Brain microvascular endothelial cell (primary cell): ENCODE results near the gene GGTLC1.

Experiments used
- DNase-seq: peaks from one replicate; pipeline ENCODE4 v3.0.0-alpha.2; 2020
- H3K27ac ChIP-seq: fragments of 250-450 bp; sonication (Bioruptor Pico); 2 replicates; pipeline ENCODE4 v1.5.1; 2020; ENCODE audit warnings: mild to moderate bottlenecking, moderate library complexity
- H3K27me3 ChIP-seq: fragments of 250-450 bp; sonication (Bioruptor Pico); replicated peaks from 2 replicates; pipeline ENCODE4 v1.5.1; 2020; ENCODE audit warnings: mild to moderate bottlenecking
- H3K36me3 ChIP-seq: fragments of 250-450 bp; sonication (Bioruptor Pico); replicated peaks from 2 replicates; pipeline ENCODE4 v1.5.1; 2020; ENCODE audit warnings: mild to moderate bottlenecking
- H3K4me3 ChIP-seq: 2 replicates; pipeline ENCODE4 v1.5.1; 2011; ENCODE audit warnings: low read depth, mild to moderate bottlenecking, control low read depth, low read length, moderate library complexity
- in situ Hi-C: cut with HindIII; loops from 2 replicates; pipeline ENCODE4 v1.10.0; 2017; ENCODE audit warnings: low sequenced_read_pairs, low pct_ligation_motif_present
- TF ChIP-seq, protein P1 (sequence below): IDR thresholded peaks from 2 replicates; pipeline ENCODE4 v1.5.1; 2011; ENCODE audit warnings: low read depth, mild to moderate bottlenecking, moderate library complexity, low read length, control low read depth, inconsistent platforms; ENCODE audit errors: missing control alignments

The GGTLC1 gene

GRCh38 chr20:24027229-24027628 lies 38.6 kb upstream of the GGTLC1 start:
- H3K27me3 ChIP-seq = no peaks in the 10 kb centered on the region
- no peaks in the 10 kb centered on the region for H3K36me3 ChIP-seq
- DNase-seq = peak; percentile 17
- H3K4me3 ChIP-seq = no peak overlapping the region
- in situ Hi-C loops = no loop called here
- H3K27ac ChIP-seq = no peak overlapping the region
- TF ChIP-seq, protein P1, sequence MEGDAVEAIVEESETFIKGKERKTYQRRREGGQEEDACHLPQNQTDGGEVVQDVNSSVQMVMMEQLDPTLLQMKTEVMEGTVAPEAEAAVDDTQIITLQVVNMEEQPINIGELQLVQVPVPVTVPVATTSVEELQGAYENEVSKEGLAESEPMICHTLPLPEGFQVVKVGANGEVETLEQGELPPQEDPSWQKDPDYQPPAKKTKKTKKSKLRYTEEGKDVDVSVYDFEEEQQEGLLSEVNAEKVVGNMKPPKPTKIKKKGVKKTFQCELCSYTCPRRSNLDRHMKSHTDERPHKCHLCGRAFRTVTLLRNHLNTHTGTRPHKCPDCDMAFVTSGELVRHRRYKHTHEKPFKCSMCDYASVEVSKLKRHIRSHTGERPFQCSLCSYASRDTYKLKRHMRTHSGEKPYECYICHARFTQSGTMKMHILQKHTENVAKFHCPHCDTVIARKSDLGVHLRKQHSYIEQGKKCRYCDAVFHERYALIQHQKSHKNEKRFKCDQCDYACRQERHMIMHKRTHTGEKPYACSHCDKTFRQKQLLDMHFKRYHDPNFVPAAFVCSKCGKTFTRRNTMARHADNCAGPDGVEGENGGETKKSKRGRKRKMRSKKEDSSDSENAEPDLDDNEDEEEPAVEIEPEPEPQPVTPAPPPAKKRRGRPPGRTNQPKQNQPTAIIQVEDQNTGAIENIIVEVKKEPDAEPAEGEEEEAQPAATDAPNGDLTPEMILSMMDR = no peak

DNA sequence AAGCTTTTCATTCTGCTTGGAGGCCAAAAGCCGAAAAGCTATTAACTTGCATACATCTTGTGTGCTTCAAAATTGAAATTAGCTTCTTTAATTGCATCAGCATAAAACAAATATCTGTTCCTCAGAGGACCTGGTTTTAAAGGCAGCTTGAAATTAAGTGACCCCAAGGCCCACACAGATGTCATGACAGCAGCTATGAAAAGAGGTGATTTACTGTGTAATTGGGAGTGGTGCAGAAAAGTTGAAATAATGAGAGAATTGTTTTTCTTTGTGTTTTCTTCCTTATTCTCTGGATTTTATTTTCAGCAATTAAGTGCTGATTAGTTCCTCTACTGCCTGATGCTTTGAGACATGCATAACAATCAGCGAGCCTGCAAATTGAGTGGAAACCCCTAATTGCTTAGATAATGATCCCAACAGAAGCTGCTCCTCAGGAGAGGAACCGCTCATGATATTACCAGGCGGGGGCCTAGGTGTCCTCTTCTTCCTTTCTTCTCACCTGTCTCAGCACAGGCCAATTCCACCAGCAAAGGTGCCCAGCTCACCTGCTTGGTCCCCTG lies 34.1 kb upstream of the GGTLC1 start:
- no peak for DNase-seq
- in situ Hi-C loops = no loop called here
- H3K27me3 ChIP-seq = no peaks in the 10 kb centered on the region
- H3K27ac ChIP-seq = no peak overlapping the region
- H3K4me3 ChIP-seq = no peak overlapping the region
- TF ChIP-seq, protein P1 = no peak
- H3K36me3 ChIP-seq = no peaks in the 10 kb centered on the region

DNA sequence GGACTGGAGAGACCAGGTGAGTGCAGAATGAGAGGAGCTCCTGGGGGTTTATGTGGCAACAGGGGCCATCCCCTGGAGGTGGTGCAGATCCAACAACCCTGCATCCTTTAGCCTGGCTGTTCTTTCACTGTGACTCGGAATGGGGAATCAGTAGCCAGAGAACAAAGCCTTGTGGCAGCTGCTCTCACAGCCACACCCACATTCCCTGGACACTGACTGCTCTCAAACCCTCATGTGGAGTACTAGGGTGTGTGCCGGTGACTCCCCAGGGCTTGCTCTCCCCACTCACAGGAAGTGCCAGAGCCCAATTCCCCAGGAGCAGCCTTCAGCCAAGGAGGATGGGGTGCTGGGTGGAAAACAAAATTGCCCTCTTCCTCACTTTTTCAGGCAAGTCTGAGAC lies 30.2 kb upstream of the GGTLC1 start:
- in situ Hi-C loops = no loop called here
- Histone ChIP-seq H3K27me3 (no peaks in the 10 kb centered on the region), H3K36me3 (no peaks in the 10 kb centered on the region), H3K27ac (no peak overlapping the region), H3K4me3 (no peak overlapping the region)
- DNase-seq = no peak
- TF ChIP-seq, protein P1 = no peak

DNA sequence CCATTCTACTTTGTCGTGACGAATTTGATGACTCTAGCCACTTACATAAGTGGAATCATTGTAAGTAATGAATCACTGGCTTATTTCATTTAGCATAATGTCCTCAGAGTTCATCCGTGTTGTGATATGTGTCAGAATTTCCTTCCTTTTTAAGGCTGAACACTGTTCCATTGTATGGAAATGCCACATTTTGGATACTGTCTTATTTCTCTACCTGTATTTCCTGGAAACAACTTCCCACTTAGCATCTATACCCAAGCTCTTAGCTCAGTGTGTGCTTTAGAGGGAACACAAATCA lies 28.8 kb upstream of the GGTLC1 start:
- H3K4me3 ChIP-seq = no peak overlapping the region
- no peak for DNase-seq
- no peaks in the 10 kb centered on the region for H3K36me3 ChIP-seq
- no peaks in the 10 kb centered on the region for H3K27me3 ChIP-seq
- in situ Hi-C loops = no loop called here
- TF ChIP-seq, protein P1 = no peak
- H3K27ac ChIP-seq = no peak overlapping the region

DNA sequence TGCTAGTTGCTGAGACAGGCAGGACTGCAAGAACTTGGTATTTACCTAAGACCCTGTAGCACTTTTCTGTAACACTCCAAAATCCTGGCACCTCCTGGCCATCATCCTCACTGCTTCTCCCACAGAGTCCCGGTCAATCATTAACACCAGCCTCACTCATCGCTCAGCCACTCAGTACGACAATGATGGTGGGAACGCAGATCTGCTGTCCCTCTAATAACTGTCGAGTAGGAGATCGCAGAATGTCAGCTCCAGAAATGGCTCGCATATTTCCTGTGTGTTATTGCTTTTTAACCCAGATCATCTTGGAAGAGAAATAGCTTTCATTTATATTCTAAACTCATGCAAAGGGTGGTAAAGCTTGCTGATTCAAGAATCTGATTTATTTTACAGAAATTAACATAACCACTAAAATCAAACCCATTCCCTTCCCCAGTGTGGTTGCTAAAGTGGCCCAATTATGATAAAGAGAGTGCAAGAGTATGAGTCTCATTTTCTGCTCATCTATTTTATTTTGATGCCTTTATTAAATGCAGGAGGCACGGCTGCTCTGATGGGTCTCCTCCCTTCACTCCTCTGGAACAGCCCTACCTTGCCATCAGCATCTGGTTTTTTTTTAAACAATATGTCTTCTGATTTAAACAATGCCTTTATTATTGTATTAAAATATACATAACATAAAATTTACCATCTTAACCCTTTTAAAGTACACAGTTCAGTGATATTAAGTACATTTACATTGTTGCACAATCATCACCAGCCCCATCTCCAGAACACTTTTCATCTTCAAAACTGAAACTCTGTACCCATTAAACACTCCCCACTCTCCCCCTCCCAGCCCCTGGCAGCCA lies 28.3 kb upstream of the GGTLC1 start:
- TF ChIP-seq, protein P1 = no peak
- H3K27ac ChIP-seq = no peak overlapping the region
- in situ Hi-C loops = no loop called here
- no peak overlapping the region for H3K4me3 ChIP-seq
- no peak for DNase-seq
- no peaks in the 10 kb centered on the region for H3K27me3 ChIP-seq
- no peaks in the 10 kb centered on the region for H3K36me3 ChIP-seq
